WI38 (cell line): ENCODE data around the gene ARHGDIB.

Experiments used
- H3K4me3 ChIP-seq: 2 replicates; pipeline ENCODE4 v1.5.1; 2011; ENCODE audit warnings: low read depth, mild to moderate bottlenecking, control low read depth, low read length
- TF ChIP-seq, protein P1 (sequence below): IDR thresholded peaks from 2 replicates; pipeline ENCODE4 v1.5.1; 2012; ENCODE audit warnings: low read depth, mild to moderate bottlenecking, control low read depth, low read length

The ARHGDIB gene

DNA sequence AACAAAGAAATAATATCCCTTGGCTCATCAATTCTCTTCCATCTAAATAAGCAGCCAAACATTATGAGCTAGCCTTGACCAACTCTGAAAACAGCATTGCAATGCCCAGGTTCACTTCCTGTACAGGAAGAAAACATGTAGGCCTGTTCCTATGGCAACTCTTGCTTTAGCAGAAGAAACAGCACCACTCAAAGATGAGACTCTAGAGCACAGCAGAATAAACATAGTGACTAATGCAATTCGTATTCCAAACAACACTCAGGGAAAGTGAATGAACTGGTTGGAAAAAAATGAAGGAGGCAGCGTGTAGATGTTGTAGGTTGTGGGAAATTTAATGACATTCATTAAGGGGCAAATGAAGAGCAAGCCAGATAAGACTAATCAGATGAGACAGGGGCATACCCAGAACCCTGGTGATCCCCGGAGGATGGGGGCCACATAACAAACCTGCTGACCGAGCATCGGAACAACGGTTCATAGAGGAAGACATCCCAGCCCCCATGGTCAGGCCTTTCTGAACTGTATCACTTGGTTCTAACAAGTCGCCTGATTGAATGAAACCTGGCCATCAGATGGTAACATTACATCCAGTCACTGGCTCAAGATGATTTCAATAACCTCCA is 9.0 kb downstream of the ARHGDIB start:
- no peak overlapping the region for H3K4me3 ChIP-seq
- TF ChIP-seq, protein P1, sequence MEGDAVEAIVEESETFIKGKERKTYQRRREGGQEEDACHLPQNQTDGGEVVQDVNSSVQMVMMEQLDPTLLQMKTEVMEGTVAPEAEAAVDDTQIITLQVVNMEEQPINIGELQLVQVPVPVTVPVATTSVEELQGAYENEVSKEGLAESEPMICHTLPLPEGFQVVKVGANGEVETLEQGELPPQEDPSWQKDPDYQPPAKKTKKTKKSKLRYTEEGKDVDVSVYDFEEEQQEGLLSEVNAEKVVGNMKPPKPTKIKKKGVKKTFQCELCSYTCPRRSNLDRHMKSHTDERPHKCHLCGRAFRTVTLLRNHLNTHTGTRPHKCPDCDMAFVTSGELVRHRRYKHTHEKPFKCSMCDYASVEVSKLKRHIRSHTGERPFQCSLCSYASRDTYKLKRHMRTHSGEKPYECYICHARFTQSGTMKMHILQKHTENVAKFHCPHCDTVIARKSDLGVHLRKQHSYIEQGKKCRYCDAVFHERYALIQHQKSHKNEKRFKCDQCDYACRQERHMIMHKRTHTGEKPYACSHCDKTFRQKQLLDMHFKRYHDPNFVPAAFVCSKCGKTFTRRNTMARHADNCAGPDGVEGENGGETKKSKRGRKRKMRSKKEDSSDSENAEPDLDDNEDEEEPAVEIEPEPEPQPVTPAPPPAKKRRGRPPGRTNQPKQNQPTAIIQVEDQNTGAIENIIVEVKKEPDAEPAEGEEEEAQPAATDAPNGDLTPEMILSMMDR, result no peak

DNA sequence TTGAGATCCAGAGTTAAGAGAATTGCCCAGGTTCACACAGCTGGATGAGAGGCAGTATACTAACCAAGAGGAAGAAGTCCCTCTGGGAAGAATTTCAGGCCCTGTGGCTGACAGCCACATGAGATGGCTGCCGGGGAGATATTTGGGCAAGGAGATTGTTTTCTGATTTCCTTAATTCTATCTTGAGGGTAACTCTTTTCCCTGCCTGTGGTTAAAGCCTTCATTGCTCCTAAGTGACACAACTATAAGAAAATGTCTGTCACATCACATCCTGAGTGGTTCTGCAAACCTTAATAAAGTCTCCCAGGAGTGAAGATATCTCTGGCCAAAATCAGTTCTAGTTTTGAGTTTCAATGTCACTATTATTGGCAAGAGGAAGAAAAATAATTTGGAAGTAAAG is 9.6 kb downstream of the ARHGDIB start:
- no peak overlapping the region for H3K4me3 ChIP-seq
- TF ChIP-seq, protein P1, result no peak

DNA sequence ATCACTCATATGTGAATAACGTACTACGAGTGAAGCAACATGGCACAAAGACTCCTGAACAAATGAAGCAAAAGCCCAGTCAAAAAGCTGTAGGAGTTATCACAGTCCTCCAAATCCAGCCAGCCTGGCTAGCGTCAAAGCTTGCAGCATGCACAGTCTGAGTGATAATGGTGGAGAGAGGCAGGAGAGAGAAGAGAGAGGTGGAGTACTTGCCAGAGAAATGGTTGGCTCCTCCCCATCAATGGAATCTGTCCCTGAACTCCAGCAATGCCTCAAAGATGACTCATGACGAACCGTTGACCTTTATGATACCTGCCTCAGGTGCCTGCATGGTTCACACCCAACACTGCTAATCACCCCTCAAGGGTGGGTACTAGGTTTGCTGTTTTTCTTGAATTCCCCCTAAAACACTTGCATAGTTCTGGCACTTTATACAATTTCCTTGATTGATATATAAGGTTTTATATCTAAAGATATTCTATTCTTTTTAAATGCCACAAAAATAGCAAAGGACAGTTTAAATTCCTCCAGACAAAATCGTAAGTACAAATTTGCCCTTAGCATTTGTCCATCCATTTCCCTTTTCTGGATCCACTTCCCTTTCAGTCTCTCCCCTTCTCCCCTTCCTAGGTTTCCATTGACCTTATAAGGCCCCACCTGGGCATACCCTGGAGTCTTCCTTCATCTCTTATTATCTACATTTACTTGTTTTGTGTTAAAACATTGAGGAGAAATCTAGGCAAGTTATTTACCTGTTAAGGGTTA is 10.2 kb downstream of the ARHGDIB start:
- TF ChIP-seq, protein P1, result no peak
- no peak overlapping the region for H3K4me3 ChIP-seq

DNA sequence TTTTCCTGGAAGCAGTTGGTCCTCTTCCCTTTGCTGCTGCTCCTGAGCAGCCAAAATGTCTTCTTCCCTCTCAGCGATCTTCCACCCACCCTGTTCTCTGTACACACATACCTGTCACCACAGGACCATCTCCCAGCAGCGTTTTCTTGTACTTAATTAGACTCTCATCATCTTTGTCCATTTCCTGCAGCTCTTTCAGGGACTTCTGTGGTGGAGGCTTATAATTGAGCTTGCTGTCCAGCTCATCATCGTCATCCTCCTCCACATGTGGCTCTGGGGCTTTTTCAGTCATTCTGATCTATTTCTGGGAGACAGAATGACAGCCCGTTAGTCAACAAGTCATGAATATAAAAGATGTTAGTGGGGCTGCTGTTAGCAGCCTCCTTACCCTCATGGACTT is 11.0 kb downstream of the ARHGDIB start:
- no peak overlapping the region for H3K4me3 ChIP-seq
- TF ChIP-seq, protein P1, result no peak

DNA sequence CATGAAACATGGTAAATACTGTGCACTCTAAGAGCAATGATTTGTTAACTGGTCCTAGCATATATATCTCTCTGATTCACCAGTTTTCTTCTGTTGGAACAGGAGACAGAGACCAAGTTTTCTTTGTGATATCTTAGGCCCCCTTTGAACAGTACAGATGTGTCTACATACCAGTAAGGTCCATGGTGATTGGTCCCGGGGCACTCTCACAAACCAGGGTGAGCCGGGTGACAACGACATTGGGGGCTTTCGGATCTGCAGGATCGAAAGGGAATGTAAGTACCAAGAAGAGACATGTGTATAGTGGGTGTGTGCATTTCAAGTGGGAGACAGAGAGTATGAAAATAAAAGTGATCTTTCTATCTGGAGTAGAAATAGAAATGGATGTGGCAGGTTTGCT is 11.8 kb downstream of the ARHGDIB start:
- no peak overlapping the region for H3K4me3 ChIP-seq
- TF ChIP-seq, protein P1, result no peak

DNA sequence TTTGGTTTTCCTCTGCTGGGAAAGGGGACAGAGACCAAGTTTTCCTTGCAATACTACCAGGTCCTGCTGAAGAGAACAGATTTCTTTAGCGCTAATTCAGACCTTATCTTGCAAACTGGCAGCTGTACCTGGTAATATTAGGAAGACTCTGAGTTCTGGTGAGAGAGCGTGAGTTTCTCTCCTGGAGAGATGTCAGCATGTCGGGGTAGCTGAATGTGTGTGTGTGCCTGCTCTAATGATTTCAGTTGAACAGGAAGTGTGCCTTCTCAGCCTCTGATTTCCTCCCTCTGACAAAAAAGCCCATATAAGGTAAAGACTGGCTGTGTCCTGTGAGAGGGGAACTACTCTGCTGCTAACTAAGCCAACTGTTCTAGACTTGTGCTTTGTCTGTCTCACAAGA is 12.7 kb downstream of the ARHGDIB start:
- TF ChIP-seq, protein P1, result no peak
- H3K4me3 ChIP-seq, result no peak overlapping the region

DNA sequence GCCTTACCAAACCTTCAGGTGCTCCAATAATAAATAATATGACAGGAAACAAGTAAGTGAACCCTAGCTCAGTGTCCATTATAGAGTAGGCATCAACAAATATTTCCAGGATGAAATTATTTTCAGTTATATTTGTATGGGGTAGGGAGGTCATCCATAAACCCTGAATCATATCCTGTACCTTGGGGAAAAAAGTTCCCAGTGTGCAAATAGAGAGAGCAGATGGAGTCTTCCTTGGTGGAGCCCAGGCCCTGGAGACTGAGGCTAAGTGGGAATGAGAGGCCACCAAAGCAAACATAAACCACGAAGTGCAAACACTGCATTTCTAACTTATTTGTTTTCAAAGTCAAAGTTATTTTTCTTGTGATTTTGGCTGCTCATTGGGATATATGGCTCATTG is 14.5 kb downstream of the ARHGDIB start:
- H3K4me3 ChIP-seq, result no peak overlapping the region
- TF ChIP-seq, protein P1, result no peak
